ENCODE data around the gene SPATA3.
"Not testable (repeated sequence)": the region's sequence is repeated elsewhere in the genome, so short reads cannot be mapped to it uniquely, and the experiment has no call there.

The SPATA3 gene

GRCh38 chr2:231002641-231003040 is 6.7 kb downstream of the SPATA3 start:
- Histone ChIP-seq H3K4me2 (ENCODE audit: low read length) (no peak overlapping the region), H3K27me3 (ENCODE audit: control insufficient read depth, insufficient read depth, low read length) (no peaks in the 10 kb centered on the region), H3K27ac (no peak overlapping the region), H3K9me3 (ENCODE audit: control insufficient read depth, low read length) (no peaks in the 10 kb centered on the region), H3K36me3 (ENCODE audit: control insufficient read depth, insufficient read depth, low read length) (no peaks in the 10 kb centered on the region), H2AFZ (no peak overlapping the region), H3K4me3 (ENCODE audit: low read depth, low read length) (no peak overlapping the region), H3K79me2 (no peaks in the 10 kb centered on the region), H3K9ac (no peak overlapping the region), H3K4me1 (no peaks in the 10 kb centered on the region)
- no peak for TF ChIP-seq CTCF (IDR thresholded peaks at IDR 0.05)

- H3K4me1 ChIP-seq, result no peaks in the 10 kb centered on the region
- H3K27me3 ChIP-seq (ENCODE audit: control insufficient read depth, insufficient read depth, low read length), result no peaks in the 10 kb centered on the region
- H3K36me3 ChIP-seq (ENCODE audit: control insufficient read depth, insufficient read depth, low read length), result no peaks in the 10 kb centered on the region
- H2AFZ ChIP-seq, result no peak overlapping the region
- H3K4me2 ChIP-seq (ENCODE audit: low read length), result no peak overlapping the region
- no peak overlapping the region for H3K27ac ChIP-seq
- no peaks in the 10 kb centered on the region for H3K79me2 ChIP-seq
- no peak overlapping the region for H3K4me3 ChIP-seq (ENCODE audit: low read depth, low read length)
- no peaks in the 10 kb centered on the region for H3K9me3 ChIP-seq (ENCODE audit: control insufficient read depth, low read length)
- no peak overlapping the region for H3K9ac ChIP-seq
- no peak for TF ChIP-seq CTCF (IDR thresholded peaks at IDR 0.05)
Observed at GRCh38 chr2:231003186-231003585, 7.3 kb downstream of the SPATA3 start.

GRCh38 chr2:231004930-231005329 is 9.0 kb downstream of the SPATA3 start:
- not testable (repeated sequence) for H3K4me1 ChIP-seq; H2AFZ ChIP-seq; H3K27ac ChIP-seq; H3K79me2 ChIP-seq; H3K9ac ChIP-seq; H3K4me3 ChIP-seq (ENCODE audit: low read depth, low read length); H3K4me2 ChIP-seq (ENCODE audit: low read length); H3K9me3 ChIP-seq (ENCODE audit: control insufficient read depth, low read length); H3K36me3 ChIP-seq (ENCODE audit: control insufficient read depth, insufficient read depth, low read length); H3K27me3 ChIP-seq (ENCODE audit: control insufficient read depth, insufficient read depth, low read length)

GRCh38 chr2:231007286-231008098 is 11.6 kb downstream of the SPATA3 start:
- Histone ChIP-seq H3K9me3 (ENCODE audit: control insufficient read depth, low read length) (no peaks in the 10 kb centered on the region), H3K27me3 (ENCODE audit: control insufficient read depth, insufficient read depth, low read length) (no peaks in the 10 kb centered on the region), H3K36me3 (ENCODE audit: control insufficient read depth, insufficient read depth, low read length) (no peaks in the 10 kb centered on the region), H3K27ac (no peak overlapping the region), H3K79me2 (no peaks in the 10 kb centered on the region), H3K4me2 (ENCODE audit: low read length) (no peak overlapping the region), H2AFZ (no peak overlapping the region), H3K4me1 (no peaks in the 10 kb centered on the region), H3K4me3 (ENCODE audit: low read depth, low read length) (no peak overlapping the region), H3K9ac (no peak overlapping the region)
- no peak for TF ChIP-seq CTCF (IDR thresholded peaks at IDR 0.05)

- Histone ChIP-seq H3K27ac (no peak overlapping the region), H3K27me3 (ENCODE audit: control insufficient read depth, insufficient read depth, low read length) (no peaks in the 10 kb centered on the region), H3K4me3 (ENCODE audit: low read depth, low read length) (no peak overlapping the region), H3K36me3 (ENCODE audit: control insufficient read depth, insufficient read depth, low read length) (no peaks in the 10 kb centered on the region), H3K4me1 (no peaks in the 10 kb centered on the region), H3K9ac (no peak overlapping the region), H3K79me2 (no peaks in the 10 kb centered on the region), H3K4me2 (ENCODE audit: low read length) (no peak overlapping the region), H3K9me3 (ENCODE audit: control insufficient read depth, low read length) (no peaks in the 10 kb centered on the region), H2AFZ (no peak overlapping the region)
- no peak for TF ChIP-seq CTCF (IDR thresholded peaks at IDR 0.05)
Observed at GRCh38 chr2:231008131-231008530, 12.2 kb downstream of the SPATA3 start.

Data from parathyroid adenoma (tissue), 2 donors.